AG09319 (cell line): Measurements from ENCODE around the gene C10orf95.
"Not testable (repeated sequence)": the region's sequence is repeated elsewhere in the genome, so short reads cannot be mapped to it uniquely, and the experiment has no call there.

ENCODE experiments used
- DNase-seq: peaks from one replicate; pipeline ENCODE4 v3.0.0-alpha.2; 2010; ENCODE audit warnings: low read depth; ENCODE audit errors: extremely low read depth
- TF ChIP-seq, protein P1 (sequence below): IDR thresholded peaks from 2 replicates; pipeline ENCODE4 v1.5.1; 2011; ENCODE audit warnings: low read depth, mild to moderate bottlenecking, inconsistent platforms, low read length, moderate library complexity

Gene C10orf95

GRCh38 chr10:102451105-102451969 is at the start of gene C10orf95:
Gene C10orf95 (minus strand): TSS chr10:102451543. CDS start chr10:102451093, 450 bp downstream.
- TF ChIP-seq, protein P1, sequence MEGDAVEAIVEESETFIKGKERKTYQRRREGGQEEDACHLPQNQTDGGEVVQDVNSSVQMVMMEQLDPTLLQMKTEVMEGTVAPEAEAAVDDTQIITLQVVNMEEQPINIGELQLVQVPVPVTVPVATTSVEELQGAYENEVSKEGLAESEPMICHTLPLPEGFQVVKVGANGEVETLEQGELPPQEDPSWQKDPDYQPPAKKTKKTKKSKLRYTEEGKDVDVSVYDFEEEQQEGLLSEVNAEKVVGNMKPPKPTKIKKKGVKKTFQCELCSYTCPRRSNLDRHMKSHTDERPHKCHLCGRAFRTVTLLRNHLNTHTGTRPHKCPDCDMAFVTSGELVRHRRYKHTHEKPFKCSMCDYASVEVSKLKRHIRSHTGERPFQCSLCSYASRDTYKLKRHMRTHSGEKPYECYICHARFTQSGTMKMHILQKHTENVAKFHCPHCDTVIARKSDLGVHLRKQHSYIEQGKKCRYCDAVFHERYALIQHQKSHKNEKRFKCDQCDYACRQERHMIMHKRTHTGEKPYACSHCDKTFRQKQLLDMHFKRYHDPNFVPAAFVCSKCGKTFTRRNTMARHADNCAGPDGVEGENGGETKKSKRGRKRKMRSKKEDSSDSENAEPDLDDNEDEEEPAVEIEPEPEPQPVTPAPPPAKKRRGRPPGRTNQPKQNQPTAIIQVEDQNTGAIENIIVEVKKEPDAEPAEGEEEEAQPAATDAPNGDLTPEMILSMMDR = no peak
- DNase-seq = no peak

DNA sequence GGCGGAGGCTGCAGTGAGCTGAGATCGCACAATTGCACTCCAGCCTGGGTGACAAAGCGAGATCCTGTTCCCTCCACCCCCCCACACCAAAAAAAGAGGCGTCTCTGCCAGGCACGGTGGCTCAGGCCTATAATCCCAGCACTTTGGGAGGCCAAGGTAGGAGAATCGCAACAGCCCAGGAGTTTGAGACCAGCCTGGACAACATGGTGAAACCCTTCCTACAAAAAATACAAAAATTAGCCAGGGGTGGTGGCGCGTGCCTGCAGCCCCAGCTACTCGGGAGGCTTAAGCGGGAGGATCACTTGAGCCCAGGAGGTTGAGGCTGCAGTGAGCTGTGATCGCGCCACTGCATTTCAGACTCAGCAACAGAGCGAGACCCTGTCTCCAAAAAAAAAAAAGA is 49.3 kb upstream of the C10orf95 start:
- DNase-seq = not testable (repeated sequence)

DNA sequence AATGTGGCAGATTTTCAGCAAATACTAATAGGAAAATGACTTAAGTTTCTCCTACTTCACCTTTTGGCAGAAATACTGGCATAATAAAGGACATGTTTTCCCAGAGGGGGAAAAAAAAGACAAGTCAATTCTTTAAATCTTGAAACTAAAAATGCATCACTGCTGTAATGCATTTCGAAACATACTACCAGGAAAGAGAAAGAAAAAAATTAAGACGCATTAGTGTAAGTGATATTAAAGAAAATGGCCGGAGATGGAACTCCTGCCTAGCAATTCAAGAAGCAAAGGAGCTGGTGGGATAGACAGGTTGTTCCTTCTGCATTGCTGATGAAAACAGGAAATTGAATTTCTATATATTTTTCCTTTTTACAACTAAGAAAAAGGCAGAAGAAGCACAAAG is 48.0 kb upstream of the C10orf95 start:
- TF ChIP-seq, protein P1 = no peak
- no peak for DNase-seq

- no peak for DNase-seq
- TF ChIP-seq, protein P1 = no peak
Observed at GRCh38 chr10:102497545-102497944, 46.2 kb upstream of the C10orf95 start.

DNA sequence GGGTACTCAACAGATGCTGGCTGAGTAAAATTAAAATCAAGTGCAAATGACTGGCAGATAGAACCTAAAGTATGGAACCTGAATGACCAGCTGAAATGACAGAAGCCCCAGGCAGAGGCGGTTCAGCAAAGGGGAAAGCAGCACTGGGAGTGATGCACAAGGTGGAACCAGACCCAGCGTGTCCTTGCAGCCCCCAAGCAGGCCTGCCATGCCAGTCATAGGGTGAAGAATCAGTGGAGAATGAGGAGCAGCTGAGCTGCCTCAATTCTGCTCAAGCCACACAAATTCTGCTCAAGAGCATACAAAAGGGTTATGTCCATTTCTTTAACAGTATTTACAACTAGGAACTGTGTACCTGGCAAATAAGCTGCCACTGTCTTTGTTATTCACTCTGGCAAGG is 42.4 kb upstream of the C10orf95 start:
- DNase-seq = no peak
- TF ChIP-seq, protein P1 = no peak

GRCh38 chr10:102492983-102493382 is 41.6 kb upstream of the C10orf95 start:
- TF ChIP-seq, protein P1 = no peak
- DNase-seq = peak; percentile 11

DNA sequence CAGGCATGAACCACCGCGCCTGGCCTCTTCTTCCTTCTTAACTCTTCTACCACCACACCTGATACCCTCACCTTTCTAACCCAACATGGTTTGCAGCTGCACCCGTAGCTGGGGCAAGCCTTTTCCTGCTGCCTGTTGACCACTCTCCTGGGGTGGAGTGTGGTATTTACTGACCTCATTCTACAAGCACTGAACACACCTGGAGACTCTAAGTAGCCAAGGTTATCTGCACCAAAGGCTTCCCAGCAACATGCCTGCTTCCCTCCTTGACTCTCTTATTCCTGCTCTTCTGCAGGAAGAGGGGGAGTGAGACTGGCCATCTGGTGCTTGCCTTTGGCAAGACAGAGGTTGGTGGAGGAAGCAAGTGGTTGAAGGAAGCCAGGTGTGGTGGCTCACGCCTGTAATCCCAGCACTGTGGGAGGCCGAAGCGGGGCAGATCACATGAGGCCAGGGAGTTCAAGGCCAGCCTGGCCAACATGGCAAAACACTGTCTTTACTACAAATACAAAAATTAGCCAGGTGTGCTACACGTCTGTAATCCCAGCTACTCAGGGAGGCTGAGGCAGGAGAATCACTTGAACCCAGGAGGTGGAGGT is 41.1 kb upstream of the C10orf95 start:
- DNase-seq = no peak
- TF ChIP-seq, protein P1 = no peak
